Measurements from ENCODE around the gene CAMSAP1.
"Not testable (repeated sequence)": the region's sequence is repeated elsewhere in the genome, so short reads cannot be mapped to it uniquely, and the experiment has no call there.

Gene CAMSAP1

GRCh38 chr9:135907431-135908092, at the start of gene CAMSAP1:
Gene CAMSAP1, minus strand, starts transcription at chr9:135907546. Its CDS starts 387 bp downstream, at chr9:135907159.
- peak; percentile 98 for DNase-seq (ENCODE audit: low spot score)

DNA sequence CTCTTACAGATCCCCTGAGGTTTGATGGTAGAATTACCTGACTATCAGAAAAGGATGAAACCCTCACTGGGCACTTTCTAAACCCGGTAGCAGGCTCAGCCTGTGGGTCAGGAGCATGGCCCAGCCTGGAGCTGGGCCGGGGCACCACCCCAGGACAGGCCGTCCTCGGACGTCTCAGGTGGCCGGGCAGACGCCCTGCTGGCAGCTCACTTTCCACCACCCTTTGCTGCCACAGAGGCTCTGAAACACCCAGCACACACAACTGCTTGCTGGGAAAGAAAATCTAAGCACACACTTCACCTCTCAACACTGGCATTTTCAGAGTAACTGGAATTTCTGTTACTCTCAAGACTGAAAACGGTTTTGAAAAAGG, 49.4 kb upstream of the CAMSAP1 start:
- DNase-seq (ENCODE audit: low spot score), result no peak

GRCh38 chr9:135955934-135956801, 48.8 kb upstream of the CAMSAP1 start:
- DNase-seq (ENCODE audit: low spot score), result no peak

- no peak for DNase-seq (ENCODE audit: low spot score)
These were observed 45.4 kb upstream of the CAMSAP1 start for GRCh38 chr9:135952664-135953206.

DNA sequence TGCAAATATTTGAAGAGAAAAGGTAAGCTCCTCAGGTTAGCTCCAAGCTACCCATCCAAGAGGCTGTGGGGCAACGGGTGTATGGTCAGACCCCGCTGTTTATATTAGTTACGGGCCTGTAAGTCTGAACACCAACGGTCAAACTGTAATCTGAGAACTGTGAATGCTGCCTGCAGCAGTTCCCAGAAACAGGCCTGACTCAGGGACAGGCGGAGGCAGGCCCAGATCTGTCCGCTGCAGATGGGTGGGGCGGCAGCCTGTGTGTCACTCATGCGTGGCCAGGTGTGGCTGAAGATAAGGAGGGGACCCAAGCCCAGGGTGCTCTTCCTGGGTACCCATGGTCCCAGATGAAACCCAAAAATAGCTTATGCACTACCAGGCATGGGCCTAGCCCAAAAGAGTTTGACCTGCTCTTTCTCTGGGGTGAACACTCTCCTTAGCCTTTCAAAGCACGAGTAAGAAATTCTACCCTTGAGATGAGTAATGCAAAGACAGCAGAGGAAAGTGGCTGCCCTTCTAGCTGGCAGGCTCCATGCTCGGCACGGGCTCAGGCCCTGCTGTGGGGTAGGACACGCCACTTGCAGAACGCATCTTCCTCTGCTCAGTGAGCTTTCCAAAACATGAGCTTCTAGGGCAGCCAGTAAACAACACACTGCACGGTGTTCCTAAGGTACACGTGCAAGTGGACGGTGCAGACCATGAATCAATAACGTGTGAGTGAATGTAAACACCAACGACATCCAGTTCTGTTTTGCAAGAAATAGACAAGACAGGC, 44.7 kb upstream of the CAMSAP1 start:
- no peak for DNase-seq (ENCODE audit: low spot score)

- DNase-seq (ENCODE audit: low spot score), result not testable (repeated sequence)
These were observed 44.0 kb upstream of the CAMSAP1 start for GRCh38 chr9:135951310-135951709.

DNA sequence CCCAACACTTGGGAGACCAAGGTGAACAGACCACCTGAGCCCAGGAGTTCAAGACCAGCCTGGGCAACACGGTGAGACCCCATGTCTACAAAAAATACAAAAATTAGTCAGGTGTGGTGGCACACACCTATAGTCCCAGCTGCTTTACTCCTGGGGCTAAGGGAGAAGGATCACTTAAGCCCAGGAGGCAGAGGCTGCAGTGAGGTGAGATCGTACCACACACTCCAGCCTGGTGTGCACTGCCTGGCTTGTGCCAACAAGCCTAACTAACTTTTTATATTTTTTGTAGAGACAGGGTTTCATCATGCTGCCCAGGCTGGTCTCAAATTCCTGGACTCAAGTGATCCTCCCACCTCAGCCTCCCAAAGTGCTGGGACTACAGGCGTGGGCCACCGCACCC, 43.5 kb upstream of the CAMSAP1 start:
- DNase-seq (ENCODE audit: low spot score), result not testable (repeated sequence)

- DNase-seq (ENCODE audit: low spot score), result no peak
These were observed 42.9 kb upstream of the CAMSAP1 start for GRCh38 chr9:135950135-135950682.

DNA sequence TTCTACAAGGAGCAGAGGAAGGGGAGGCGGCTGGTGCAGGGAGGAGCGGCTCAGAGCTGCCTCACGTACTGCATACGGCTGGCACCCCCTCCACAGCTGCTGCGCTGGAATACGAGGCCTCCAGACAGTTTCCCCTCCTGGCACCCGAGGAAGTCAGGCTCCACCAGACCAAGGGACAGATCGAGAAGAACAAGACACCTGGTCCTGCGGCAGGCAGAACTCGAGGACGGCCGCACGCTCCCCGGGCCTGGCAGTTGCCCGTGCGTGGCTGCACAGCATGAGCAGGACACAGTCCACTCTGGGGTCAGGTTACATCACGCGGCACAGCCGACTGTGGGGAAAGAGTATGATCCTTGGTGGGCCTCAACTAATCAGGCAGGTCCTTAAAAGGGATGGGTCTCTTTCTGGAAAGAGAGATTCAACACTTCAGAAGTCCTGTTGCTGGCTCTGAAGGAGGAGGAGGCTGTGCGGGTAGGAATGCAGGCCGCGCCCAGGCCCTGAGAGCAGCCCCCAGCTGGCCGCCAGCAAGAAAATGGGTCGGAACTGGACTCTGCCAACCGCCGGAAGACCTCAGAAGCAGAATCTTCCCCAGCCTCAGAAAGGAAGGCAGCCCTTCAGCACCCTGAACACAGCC, 42.3 kb upstream of the CAMSAP1 start:
- no peak for DNase-seq (ENCODE audit: low spot score)

DNA sequence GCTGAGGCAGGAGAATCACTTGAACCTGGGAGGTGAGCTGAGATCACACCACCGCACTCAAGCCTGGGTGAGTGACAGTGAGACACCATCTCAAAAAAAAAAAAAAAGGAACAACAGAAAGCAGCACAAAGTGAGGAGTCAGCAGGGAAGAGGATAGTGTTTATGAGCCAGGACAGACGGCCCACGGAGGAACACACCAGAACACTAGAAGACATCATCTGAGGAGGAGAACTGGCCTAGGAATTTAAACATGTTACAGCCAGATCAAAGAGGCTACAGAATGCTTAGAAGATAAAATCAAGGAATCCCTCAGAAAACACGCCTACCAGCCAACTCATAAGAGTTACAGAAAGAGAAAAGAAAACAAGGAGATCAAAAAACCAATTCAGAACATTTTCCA, 41.6 kb upstream of the CAMSAP1 start:
- no peak for DNase-seq (ENCODE audit: low spot score)

DNA sequence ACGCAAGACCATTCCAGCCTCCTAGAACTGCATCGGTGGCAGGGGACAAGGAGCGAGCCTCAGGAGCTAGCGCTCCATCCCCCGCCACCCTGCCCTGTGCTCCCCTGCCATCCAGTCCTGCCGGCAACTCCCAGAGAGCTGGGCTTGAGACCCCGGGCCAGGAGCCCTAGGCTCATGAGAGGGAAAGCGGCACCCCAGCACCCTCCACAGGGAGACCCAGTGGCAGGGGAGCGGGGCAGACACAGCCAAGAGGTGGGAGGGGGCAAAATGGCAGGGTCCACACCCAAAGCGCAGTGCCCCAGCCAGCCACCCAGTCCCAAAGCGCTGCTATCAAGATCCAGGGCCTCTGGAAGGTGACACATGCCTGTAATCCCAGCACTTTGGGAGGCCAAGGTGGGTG, 41.1 kb upstream of the CAMSAP1 start:
- no peak for DNase-seq (ENCODE audit: low spot score)

GRCh38 chr9:135947582-135947981, 40.2 kb upstream of the CAMSAP1 start:
- DNase-seq (ENCODE audit: low spot score), result no peak

DNA sequence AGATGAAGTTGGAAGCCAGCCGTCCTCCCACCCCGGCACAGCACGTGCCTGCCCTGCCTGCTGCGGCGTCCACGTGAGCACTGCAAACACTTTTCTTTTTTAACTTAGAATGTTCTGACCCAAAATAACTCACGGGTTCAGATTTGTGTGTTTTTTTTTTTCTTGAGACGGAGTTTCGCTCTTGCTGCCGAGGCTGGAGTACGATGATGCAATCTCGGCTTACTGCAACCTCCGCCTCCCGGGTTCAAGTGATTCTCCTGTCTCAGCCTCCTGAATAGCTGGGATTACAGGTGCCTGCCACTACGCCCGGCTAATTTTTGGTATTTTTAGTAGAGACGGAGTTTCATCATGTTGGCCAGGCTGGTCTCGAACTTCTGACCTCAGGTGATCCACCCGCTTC, 39.8 kb upstream of the CAMSAP1 start:
- not testable (repeated sequence) for DNase-seq (ENCODE audit: low spot score)

DNA sequence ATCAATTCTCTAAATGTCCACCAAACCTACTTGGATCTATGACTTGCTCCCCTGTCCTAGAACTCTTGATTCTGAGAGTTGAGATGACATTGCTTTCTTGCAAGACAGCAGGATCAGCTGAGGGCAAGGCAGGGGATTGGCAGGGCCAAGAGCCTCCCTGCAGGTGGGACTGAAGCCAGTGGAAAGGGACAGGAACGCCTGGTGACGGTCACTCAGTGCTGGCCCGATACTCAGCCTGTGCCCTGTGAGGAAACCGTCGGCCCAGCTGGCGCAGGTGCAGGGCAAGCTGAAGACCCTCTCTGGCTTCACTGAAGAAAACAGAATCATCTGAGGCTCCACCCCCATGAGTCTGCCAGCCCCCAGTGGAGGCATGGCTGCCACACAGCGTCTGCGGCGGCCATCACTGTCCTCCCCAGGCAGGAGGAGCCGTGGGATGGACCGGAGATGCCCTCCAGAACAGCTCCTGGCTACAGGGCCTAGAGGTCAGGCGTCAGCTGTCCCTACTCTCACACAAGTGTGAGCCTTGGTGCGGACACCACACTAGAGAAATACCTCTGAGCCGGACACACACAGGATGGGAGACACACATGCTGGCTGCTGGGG, 39.1 kb upstream of the CAMSAP1 start:
- DNase-seq (ENCODE audit: low spot score), result no peak

DNA sequence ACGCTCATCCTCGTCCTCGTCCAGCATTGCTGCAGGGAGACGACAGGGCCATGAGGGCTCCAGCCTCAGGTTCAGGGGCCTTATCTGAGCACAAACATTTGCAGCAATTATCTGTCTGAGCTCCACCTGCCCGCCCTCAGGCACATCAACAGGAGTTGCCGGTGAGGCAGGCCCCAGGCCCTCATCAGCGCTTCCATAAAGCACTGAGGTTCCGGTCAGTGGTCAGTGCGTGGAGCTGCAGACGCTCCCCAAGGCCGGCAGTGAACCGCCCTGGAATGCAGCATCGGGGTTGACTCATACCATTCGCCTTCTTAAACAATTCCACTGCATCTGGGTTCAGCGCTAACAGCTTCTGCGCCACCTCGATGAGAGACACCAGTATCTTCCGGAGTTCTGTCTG, 38.6 kb upstream of the CAMSAP1 start:
- DNase-seq (ENCODE audit: low spot score), result no peak

GRCh38 chr9:135944444-135945252, 37.3 kb upstream of the CAMSAP1 start:
- DNase-seq (ENCODE audit: low spot score), result no peak

DNA sequence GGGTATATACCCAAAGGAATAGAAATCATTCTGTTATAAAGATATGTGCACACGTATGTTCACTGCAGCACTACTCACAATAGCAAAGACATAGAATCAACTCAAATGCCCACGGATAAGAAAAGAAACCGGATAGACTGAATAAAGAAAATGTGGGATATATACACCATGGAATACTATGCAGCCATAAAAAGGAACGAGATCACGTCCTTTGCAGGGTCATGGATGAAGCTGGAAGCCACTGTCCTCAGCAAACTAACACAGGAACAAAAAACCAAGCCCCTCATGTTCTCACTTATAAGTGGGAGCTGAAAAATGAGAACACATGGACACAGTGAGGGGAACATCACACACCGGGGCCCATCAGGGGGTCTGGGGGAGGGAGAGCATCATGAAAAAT, 36.3 kb upstream of the CAMSAP1 start:
- not testable (repeated sequence) for DNase-seq (ENCODE audit: low spot score)

DNA sequence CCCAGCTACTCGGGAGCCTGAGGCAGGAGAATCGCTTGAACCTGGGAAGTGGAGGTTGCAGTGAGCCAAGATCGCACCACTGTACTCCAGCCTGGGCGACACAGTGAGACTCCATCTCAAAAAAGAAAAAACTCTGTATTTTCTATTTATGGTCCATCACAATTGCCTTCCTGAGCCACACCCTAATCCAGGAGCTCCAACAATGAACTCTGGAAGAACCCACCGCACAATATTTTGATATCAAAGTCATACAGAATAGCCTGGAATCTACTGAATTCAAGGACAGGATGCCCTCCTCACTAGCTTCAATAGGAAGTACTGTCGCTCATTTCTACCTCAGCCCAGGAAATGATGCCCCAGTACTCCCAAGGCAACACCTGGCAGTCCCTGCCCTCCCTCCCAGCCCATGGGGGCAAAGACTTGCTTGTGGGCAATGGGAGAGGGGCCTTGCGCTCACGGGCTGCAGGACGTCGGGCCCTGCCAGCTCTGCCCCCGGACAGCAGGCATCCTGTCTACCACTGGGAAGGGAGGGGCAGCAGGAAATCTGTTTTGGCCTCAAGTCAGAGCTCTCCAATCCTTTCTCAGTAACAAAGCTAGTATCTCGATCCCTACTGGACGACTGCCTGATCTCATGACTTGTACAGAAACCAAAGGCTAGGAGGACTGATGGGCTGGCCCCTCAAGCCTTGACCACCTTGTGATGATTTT, 34.1 kb upstream of the CAMSAP1 start:
- DNase-seq (ENCODE audit: low spot score), result no peak

DNA sequence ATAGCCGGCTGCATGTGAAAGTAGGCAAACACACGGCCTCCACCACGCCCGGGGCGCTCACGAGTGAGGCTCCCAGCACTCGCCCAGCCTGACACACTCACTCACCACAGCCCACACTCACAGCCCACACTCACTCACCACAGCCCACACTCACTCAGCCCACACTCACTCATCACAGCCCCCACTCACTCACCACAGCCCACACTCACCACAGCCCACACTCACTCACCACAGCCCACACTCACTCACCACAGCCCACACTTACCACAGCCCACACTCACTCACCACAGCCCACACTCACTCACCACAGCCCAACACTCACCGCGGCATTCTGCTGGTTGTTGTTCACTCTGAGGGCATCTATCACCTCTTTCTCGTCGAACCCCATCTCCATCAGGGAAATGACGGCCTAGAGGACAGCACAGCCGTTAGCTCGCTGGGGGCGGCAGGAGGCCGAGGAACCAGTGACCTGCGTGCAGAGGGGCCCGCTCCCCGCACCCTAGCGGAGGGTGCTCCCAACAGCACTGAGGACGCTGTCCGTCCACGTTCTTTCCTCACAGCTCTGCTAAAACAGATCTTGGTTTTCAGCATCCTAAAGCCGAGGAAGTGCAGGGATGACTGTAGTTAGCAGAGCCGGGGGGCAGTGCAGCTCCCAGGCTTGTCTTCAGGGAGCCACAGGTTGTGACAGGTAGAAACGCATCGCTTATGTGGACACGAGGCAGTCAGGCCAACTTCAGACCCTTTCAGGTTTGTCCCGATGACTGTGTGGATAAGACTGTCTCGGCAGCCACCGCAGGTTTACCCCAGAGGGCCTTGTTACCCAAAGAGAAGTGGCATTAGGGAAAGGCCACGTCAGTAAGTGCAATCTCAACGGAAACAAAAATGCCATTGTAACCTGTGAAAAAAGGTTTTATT, 32.3 kb upstream of the CAMSAP1 start:
- DNase-seq (ENCODE audit: low spot score), result no peak
